HCT116 (cell line): ENCODE results near the gene IGSF21. TPM values are rescaled to one million over a fixed set of nuclear protein-coding genes. Genes with fewer than 3 reads are reported as not detected.

ENCODE experiments used
- ATAC-seq: fragments of 200-7000 bp; cut with Tn5 transposase; 2 replicates; pipeline ENCODE4 v1.9.1; 2020; ENCODE audit warnings: mild to moderate bottlenecking, moderate library complexity
- BruUV-seq: library from RNA; stranded (reverse); fragments of 400-500 nt; replicated peaks from 2 replicates; lab custom pipeline; 2021; lab: Mats Ljungman, UMichigan
- CTCF ChIA-PET: fragments of 300-600 bp; sonication (Branson Sonifier 250); formaldehyde crosslinking; loops from one replicate; lab custom pipeline; 2021; ENCODE audit warnings: antibody characterized with exemption; lab: Charles Lee
- POLR2A ChIA-PET: fragments of 300-600, 350-600 bp; sonication (Branson Sonifier 250); formaldehyde crosslinking; loops from one replicate; lab custom pipeline; 2021; ENCODE audit warnings: antibody characterized with exemption; lab: Charles Lee
- RAD21 ChIA-PET, 2 experiments: fragments of 300-600 bp; sonication (Branson Sonifier 250); formaldehyde crosslinking; loops; one replicate each; lab custom pipeline; 2023; ENCODE audit warnings: low total read pairs in 2 of 2; ENCODE audit not compliant: uncharacterized antibody in 2 of 2, unreplicated experiment in 2 of 2, low non-redundant PET in 1 of 2; lab: Charles Lee
- DNase-seq: peaks from one replicate; pipeline ENCODE4 v3.0.0-alpha.2; 2010; ENCODE audit warnings: low read depth, low spot score
- H2AFZ ChIP-seq: fragments of 200-600 bp; shearing (Covaris generic), sonication (generic); 2 replicates; pipeline ENCODE4 v1.6.1; 2017; ENCODE audit warnings: low read depth, mixed run types, mixed read lengths, antibody characterized with exemption, low read length; ENCODE audit not compliant: poor library complexity, severe bottlenecking
- H3K27ac ChIP-seq: 2 replicates; pipeline ENCODE4 v1.5.1; 2012; ENCODE audit warnings: low read depth, low read length
- H3K27me3 ChIP-seq: fragments of 200-600 bp; sonication (generic); 2 replicates; pipeline ENCODE4 v1.6.1; 2016; ENCODE audit warnings: mixed run types, low read length, mixed read lengths; ENCODE audit not compliant: insufficient read depth
- H3K36me3 ChIP-seq, 2 experiments: fragments of 200-500 bp in 1 of 2; fragments of 200-600 bp in 1 of 2; sonication (Bioruptor generic) in 1 of 2; sonication (generic) in 1 of 2; 2 replicates each; pipeline versions ENCODE4 v1.5.1 to v1.6.1; 2014 to 2016; ENCODE audit warnings: low read length in 2 of 2, inconsistent platforms in 1 of 2, mixed read lengths in 1 of 2, mixed run types in 1 of 2; ENCODE audit not compliant: insufficient read depth in 2 of 2, control insufficient read depth in 1 of 2
- H3K4me1 ChIP-seq, 2 experiments: fragments of 200-600 bp in 1 of 2; sonication (generic) in 1 of 2; 2 replicates each; pipeline versions ENCODE4 v1.5.1 to v1.6.1; 2012 to 2017; ENCODE audit warnings: low read length in 2 of 2, inconsistent platforms in 1 of 2, mild to moderate bottlenecking in 1 of 2, mixed read lengths in 1 of 2, mixed run types in 1 of 2, moderate library complexity in 1 of 2; ENCODE audit not compliant: insufficient read depth in 2 of 2, control insufficient read depth in 1 of 2
- H3K4me2 ChIP-seq: fragments of 200-600 bp; sonication (generic); 2 replicates; pipeline ENCODE4 v1.6.1; 2017; ENCODE audit warnings: mixed run types, low read length, mixed read lengths
- H3K4me3 ChIP-seq, 2 experiments: fragments of 200-600 bp in 1 of 2; sonication (generic) in 1 of 2; replicated peaks in 1 of 2; 2 replicates each; pipeline ENCODE4 v1.5.1; 2011 to 2016; ENCODE audit warnings: low read length in 2 of 2, control low read depth in 1 of 2, low read depth in 1 of 2, mild to moderate bottlenecking in 1 of 2, mixed read lengths in 1 of 2, mixed run types in 1 of 2
- H3K79me2 ChIP-seq: fragments of 200-600 bp; sonication (generic); 2 replicates; pipeline ENCODE4 v1.6.1; 2017; ENCODE audit warnings: mild to moderate bottlenecking, mixed run types, low read length, moderate library complexity, mixed read lengths; ENCODE audit not compliant: insufficient read depth
- H3K9ac ChIP-seq: fragments of 200-600 bp; sonication (generic); 2 replicates; pipeline ENCODE4 v1.6.1; 2016; ENCODE audit warnings: low read length, mixed read lengths
- H3K9me2 ChIP-seq: fragments of 200-600 bp; sonication (generic), shearing (Covaris generic); 2 replicates; pipeline ENCODE4 v1.6.1; 2017; ENCODE audit warnings: mixed run types, mild to moderate bottlenecking, moderate library complexity; ENCODE audit not compliant: insufficient read depth
- H3K9me3 ChIP-seq, 2 experiments: fragments of 200-500 bp in 1 of 2; fragments of 200-600 bp in 1 of 2; sonication (Bioruptor generic) in 1 of 2; sonication (generic) in 1 of 2; 2 replicates each; pipeline ENCODE4 v1.6.1; 2014 to 2017; ENCODE audit warnings: low read length in 2 of 2, mixed read lengths in 2 of 2, inconsistent platforms in 1 of 2, low read depth in 1 of 2, mild to moderate bottlenecking in 1 of 2, mixed run types in 1 of 2, moderate library complexity in 1 of 2; ENCODE audit not compliant: control insufficient read depth in 1 of 2, insufficient read depth in 1 of 2
- H4K20me1 ChIP-seq: fragments of 200-600 bp; sonication (generic), shearing (Covaris generic); 2 replicates; pipeline ENCODE4 v1.6.1; 2017; ENCODE audit warnings: mixed run types, mild to moderate bottlenecking, moderate library complexity; ENCODE audit not compliant: insufficient read depth
- ATF3 ChIP-seq: IDR thresholded peaks from 2 replicates; pipeline ENCODE4 v1.6.1; 2012
- CBX3 ChIP-seq: IDR thresholded peaks from 2 replicates; pipeline ENCODE4 v1.6.1; 2012; ENCODE audit warnings: low read depth
- CEBPB ChIP-seq: IDR thresholded peaks from 2 replicates; pipeline ENCODE4 v1.6.1; 2012; ENCODE audit warnings: low read depth
- ELF1 ChIP-seq: IDR thresholded peaks from 2 replicates; pipeline ENCODE4 v1.6.1; 2012; ENCODE audit warnings: low read depth, borderline replicate concordance
- EZH2 ChIP-seq: fragments of 200-600 bp; sonication (generic); IDR thresholded peaks from 2 replicates; pipeline ENCODE4 v1.6.1; 2017; ENCODE audit warnings: antibody characterized with exemption, mixed run types
- EZH2phosphoT487 ChIP-seq: fragments of 200-600 bp; IDR thresholded peaks from 2 replicates; pipeline ENCODE4 v1.6.1; 2018; ENCODE audit warnings: antibody characterized with exemption, borderline replicate concordance
- FOSL1 ChIP-seq: IDR thresholded peaks from 2 replicates; pipeline ENCODE4 v1.6.1; 2012; ENCODE audit warnings: low read depth
- JUND ChIP-seq: IDR thresholded peaks from 2 replicates; pipeline ENCODE4 v1.6.1; 2012
- POLR2A ChIP-seq: IDR thresholded peaks from 2 replicates; pipeline ENCODE4 v1.7.0; 2011; ENCODE audit warnings: borderline replicate concordance; ENCODE audit not compliant: insufficient read depth, insufficient read length; ENCODE audit errors: extremely low read depth
- POLR2AphosphoS5 ChIP-seq: IDR thresholded peaks from 2 replicates; pipeline ENCODE4 v1.6.1; 2011; ENCODE audit warnings: mild to moderate bottlenecking, low read depth, low read length, moderate library complexity
- RAD21 ChIP-seq: IDR thresholded peaks from 2 replicates; pipeline ENCODE4 v1.6.1; 2012; ENCODE audit warnings: low read depth, mild to moderate bottlenecking
- REST ChIP-seq: IDR thresholded peaks from 2 replicates; pipeline ENCODE4 v1.6.1; 2012; ENCODE audit warnings: low read depth
- SIN3A ChIP-seq: IDR thresholded peaks from 2 replicates; pipeline ENCODE4 v1.6.1; 2012; ENCODE audit warnings: low read depth
- SP1 ChIP-seq: IDR thresholded peaks from 2 replicates; pipeline ENCODE4 v1.6.1; 2012; ENCODE audit warnings: low read depth
- TCF7L2 ChIP-seq: IDR thresholded peaks from 2 replicates; pipeline ENCODE4 v1.7.0; 2011; ENCODE audit warnings: borderline replicate concordance, inconsistent platforms; ENCODE audit not compliant: insufficient read depth, insufficient read length; ENCODE audit errors: extremely low read depth
- YY1 ChIP-seq: IDR thresholded peaks from 2 replicates; pipeline ENCODE4 v1.6.1; 2011; ENCODE audit warnings: low read length, low read depth, moderate library complexity, mild to moderate bottlenecking; ENCODE audit not compliant: insufficient replicate concordance; ENCODE audit errors: extremely low read depth
- ZFX ChIP-seq: fragments of 450-650 bp; IDR thresholded peaks from 2 replicates; pipeline ENCODE4 v1.6.1; 2017
- ZNF274 ChIP-seq: fragments of 200-500 bp; sonication (Bioruptor generic); IDR thresholded peaks from 2 replicates; pipeline ENCODE4 v1.6.1; 2014; ENCODE audit warnings: mild to moderate bottlenecking, low read depth, low read length, inconsistent platforms
- intact Hi-C: fragments of 100-400 bp; cut with micrococcal nuclease; formaldehyde crosslinking; loops from 2 replicates; pipeline ENCODE4 v1.10.0; 2022
- total RNA-seq: library from RNA; stranded (reverse); gene quantifications from one replicate; pipeline ENCODE4 v1.2.1, GENCODE V29; 2021; ENCODE audit not compliant: unreplicated experiment

IGSF21 gene
- total RNA-seq, 1 experiment from 2014 or later, result not detected

- Histone ChIP-seq H3K4me3 (no peak overlapping the region), H4K20me1 (no peaks in the 10 kb centered on the region), H3K9me3 (no peaks in the 10 kb centered on the region), H3K4me1 (peaks cover 0 to 2% of the 10 kb centered on the region in 2 experiments; a peak in 1 of 4 replicates), H3K9ac (no peak overlapping the region), H3K27me3 (peaks cover 32% of the 10 kb centered on the region), H3K4me2 (no peak overlapping the region), H3K27ac (no peak overlapping the region), H2AFZ (no peak overlapping the region), H3K79me2 (no peaks in the 10 kb centered on the region), H3K9me2 (no peaks in the 10 kb centered on the region), H3K36me3 (no peaks in the 10 kb centered on the region)
- CTCF ChIA-PET, result no interaction called here
- DNase-seq, result no peak
- POLR2A ChIA-PET, result no interaction called here
- TF ChIP-seq POLR2AphosphoS5 (no peak), ELF1 (no peak), FOSL1 (no peak), JUND (no peak), TCF7L2 (no peak), ATF3 (no peak), CBX3 (no peak), SP1 (no peak), POLR2A (no peak), SIN3A (no peak), EZH2 (no peak), YY1 (no peak), CEBPB (no peak), ZNF274 (no peak), REST (no peak), RAD21 (no peak), ZFX (no peak), EZH2phosphoT487 (no peak)
- no peak for ATAC-seq
- RAD21 ChIA-PET, result no interaction called here
- intact Hi-C loops, result no loop called here
- BruUV-seq, result no TSS peak
Measured at GRCh38 chr1:18278946-18279345, 171.3 kb downstream of the IGSF21 start.
